AG04449 (cell line): Measurements from ENCODE around the gene BRD3.

Experiments
- CTCF ChIA-PET: fragments of 350-600 bp; formaldehyde crosslinking; extraction: SDS; loops from one replicate; lab custom pipeline; 2021; ENCODE audit warnings: antibody characterized with exemption; lab: Yijun Ruan, JAX
- POLR2A ChIA-PET: fragments of 400-600, 350-600 bp; formaldehyde crosslinking; extraction: SDS; loops from one replicate; lab custom pipeline; 2020; ENCODE audit warnings: antibody characterized with exemption, inconsistent platforms; lab: Yijun Ruan, JAX
- DNase-seq: peaks from one replicate; pipeline ENCODE4 v3.0.0-alpha.2; 2010; ENCODE audit warnings: low read depth, low spot score
- H3K4me3 ChIP-seq: 2 replicates; pipeline ENCODE4 v1.5.1; 2011; ENCODE audit warnings: low read depth, mild to moderate bottlenecking, control low read depth, low read length
- TF ChIP-seq, protein P1 (sequence below): IDR thresholded peaks from one replicate; pipeline ENCODE4 v1.5.1; 2011; ENCODE audit warnings: mild to moderate bottlenecking, moderate library complexity, low read length, control low read depth, inconsistent platforms; ENCODE audit not compliant: insufficient read depth; ENCODE audit errors: missing control alignments

BRD3 gene

GRCh38 chr9:134031783-134032182 lies 36.0 kb downstream of the BRD3 start:
- ChIA-PET CTCF (no interaction called here), POLR2A (no interaction called here)
- H3K4me3 ChIP-seq, result no peak overlapping the region
- TF ChIP-seq, protein P1, sequence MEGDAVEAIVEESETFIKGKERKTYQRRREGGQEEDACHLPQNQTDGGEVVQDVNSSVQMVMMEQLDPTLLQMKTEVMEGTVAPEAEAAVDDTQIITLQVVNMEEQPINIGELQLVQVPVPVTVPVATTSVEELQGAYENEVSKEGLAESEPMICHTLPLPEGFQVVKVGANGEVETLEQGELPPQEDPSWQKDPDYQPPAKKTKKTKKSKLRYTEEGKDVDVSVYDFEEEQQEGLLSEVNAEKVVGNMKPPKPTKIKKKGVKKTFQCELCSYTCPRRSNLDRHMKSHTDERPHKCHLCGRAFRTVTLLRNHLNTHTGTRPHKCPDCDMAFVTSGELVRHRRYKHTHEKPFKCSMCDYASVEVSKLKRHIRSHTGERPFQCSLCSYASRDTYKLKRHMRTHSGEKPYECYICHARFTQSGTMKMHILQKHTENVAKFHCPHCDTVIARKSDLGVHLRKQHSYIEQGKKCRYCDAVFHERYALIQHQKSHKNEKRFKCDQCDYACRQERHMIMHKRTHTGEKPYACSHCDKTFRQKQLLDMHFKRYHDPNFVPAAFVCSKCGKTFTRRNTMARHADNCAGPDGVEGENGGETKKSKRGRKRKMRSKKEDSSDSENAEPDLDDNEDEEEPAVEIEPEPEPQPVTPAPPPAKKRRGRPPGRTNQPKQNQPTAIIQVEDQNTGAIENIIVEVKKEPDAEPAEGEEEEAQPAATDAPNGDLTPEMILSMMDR, result no peak
- no peak for DNase-seq

GRCh38 chr9:134030821-134031470 lies 36.9 kb downstream of the BRD3 start:
- H3K4me3 ChIP-seq, result no peak overlapping the region
- ChIA-PET CTCF (no interaction called here), POLR2A (no interaction called here)
- TF ChIP-seq, protein P1, result no peak
- no peak for DNase-seq

DNA sequence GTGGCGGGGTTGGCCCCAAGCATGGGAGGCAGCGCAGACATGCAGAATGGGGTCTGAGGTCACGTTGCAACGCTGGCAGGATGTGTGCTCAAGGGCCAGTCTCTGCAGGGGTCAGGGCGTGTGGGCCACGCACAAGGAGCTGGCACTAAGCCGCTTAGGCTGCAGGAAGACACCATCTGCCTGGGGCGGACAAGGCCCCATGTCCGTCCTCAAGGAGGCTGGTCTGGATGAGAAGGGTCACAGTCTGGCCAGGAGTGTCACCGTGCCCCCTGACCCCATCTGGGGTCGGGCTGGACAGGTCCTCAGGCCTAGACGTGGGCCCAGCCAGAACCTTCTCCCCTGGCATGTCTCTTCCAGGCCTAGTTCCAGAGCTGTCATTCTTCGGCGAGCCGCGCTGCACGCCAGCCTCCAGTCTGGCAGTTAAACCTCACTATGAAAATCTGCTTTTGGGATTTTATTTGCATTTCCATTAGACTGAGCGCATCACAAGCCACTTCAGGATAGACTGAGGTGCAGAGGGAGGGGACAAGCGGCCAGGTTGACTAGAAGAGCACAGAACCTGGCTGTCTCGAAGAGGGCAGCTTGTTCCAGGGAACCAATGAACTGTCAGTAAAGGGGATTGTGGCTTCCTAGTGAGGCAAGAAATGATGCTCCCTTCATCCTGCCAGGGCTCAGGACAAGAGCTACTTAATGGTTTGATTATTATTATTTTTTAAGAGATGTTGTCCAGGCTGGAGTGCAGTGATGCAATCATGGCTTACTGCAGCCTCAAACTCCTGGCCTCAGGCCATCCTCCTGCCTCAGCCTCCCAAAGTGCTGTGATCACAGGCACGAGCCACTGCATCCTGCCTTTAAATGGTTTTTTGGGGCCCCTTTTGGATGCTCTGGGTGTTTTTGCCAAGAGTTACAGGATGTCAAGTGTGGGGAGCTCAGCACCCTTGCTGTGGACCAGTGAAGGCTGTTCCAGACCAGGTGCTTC lies 38.3 kb downstream of the BRD3 start:
- H3K4me3 ChIP-seq, result no peak overlapping the region
- ChIA-PET CTCF (no interaction called here), POLR2A (no interaction called here)
- TF ChIP-seq, protein P1, result no peak
- DNase-seq, result no peak

DNA sequence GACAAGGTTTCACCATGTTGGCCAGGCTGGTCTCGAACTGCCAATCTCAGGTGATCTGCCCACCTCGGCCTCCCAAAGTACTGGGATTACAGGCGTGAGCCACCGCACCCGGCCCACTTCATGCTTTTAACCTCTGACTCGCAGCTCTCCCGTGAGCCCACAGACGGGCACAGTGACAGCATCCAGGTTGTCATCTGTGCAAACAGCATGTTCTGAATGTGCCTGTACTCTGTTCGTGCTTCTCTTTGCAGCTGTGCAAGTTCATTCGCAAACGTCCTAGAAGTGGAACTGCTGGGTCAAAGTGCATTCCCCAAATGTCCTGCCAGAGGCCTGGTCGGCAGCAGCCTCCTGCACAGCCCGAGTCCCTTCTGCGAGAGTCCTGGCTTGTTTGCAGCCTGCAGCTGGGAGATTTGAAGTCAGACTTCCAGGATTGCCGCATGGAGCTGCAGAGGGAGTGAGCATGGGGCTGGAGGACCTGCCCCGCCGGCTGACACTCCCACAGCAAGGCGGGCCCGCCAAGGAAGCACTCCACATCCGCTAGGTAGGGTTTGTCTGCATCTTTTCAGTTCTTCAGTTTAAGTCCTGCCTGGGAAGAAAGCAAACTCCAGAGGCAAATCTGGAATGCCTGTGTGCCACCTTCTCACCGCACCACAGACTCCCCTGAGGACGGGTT lies 39.1 kb downstream of the BRD3 start:
- H3K4me3 ChIP-seq, result no peak overlapping the region
- DNase-seq, result no peak
- POLR2A ChIA-PET, result no interaction called here
- TF ChIP-seq, protein P1, result no peak
- CTCF ChIA-PET, result interaction anchor here (4.2 kb wide), 1 partner anchor 246 kb away, joined by 22 read pairs; no protein-coding TSS in a partner anchor

GRCh38 chr9:134028076-134028475 lies 39.8 kb downstream of the BRD3 start:
- no peak overlapping the region for H3K4me3 ChIP-seq
- TF ChIP-seq, protein P1, result no peak
- DNase-seq, result no peak
- CTCF ChIA-PET, result interaction anchor here (0.7 to 4.2 kb wide), 2 partner anchors 143 to 246 kb away, joined by 3 to 22 read pairs; no protein-coding TSS in a partner anchor
- POLR2A ChIA-PET, result no interaction called here
